HAP-1 (cell line): ENCODE results near the gene CELF2.

ENCODE experiments used
- DNase-seq, 2 experiments: peaks; one replicate each; pipeline ENCODE4 v3.0.0-alpha.2; 2016 to 2020; ENCODE audit warnings: low spot score in 2 of 2
- H3K27me3 ChIP-seq: fragments of 250-450 bp; sonication (Bioruptor Pico); 2 replicates; pipeline ENCODE4 v1.5.1; 2020; ENCODE audit warnings: low read depth, mild to moderate bottlenecking, moderate library complexity
- H3K36me3 ChIP-seq: fragments of 250-450 bp; sonication (Bioruptor Pico); replicated peaks from 2 replicates; pipeline ENCODE4 v1.5.1; 2020; ENCODE audit warnings: mild to moderate bottlenecking
- H3K4me1 ChIP-seq: fragments of 250-450 bp; sonication (Bioruptor Pico); 2 replicates; pipeline ENCODE4 v1.5.1; 2020; ENCODE audit warnings: mild to moderate bottlenecking
- H3K4me3 ChIP-seq: fragments of 250-450 bp; sonication (Bioruptor Pico); 2 replicates; pipeline ENCODE4 v1.5.1; 2020; ENCODE audit warnings: mild to moderate bottlenecking, moderate library complexity
- H3K9me3 ChIP-seq: fragments of 250-450 bp; sonication (Bioruptor Pico); 2 replicates; pipeline ENCODE4 v1.5.1; 2020; ENCODE audit warnings: mild to moderate bottlenecking, moderate library complexity
- in situ Hi-C: fragments of 300-500 bp; cut with MboI; formaldehyde crosslinking; loops from 3 replicates; pipeline ENCODE4 v1.14.3; 2020; ENCODE audit warnings: low sequenced_read_pairs, inconsistent platforms, mixed read lengths

Gene CELF2

DNA sequence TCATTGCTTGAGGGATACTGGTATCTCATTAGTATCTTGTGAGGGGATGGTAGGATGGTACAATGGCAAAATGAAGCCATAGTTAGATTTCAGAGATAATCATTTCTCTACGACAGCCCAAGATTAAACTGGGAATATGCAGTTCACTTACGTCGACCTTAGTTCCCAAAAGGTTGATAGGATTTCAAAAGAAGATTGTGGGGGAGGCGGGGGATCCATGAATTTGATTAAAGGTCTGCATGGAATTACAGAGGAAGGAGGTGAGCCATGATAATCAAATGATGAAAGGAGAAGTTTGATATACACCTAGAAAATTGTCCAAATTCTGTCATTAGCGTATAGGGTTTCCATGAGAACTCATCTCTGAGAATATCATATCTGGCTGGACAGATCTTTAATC is 206.6 kb downstream of the CELF2 start:
- DNase-seq: no peak
- no peaks in the 10 kb centered on the region for H3K9me3 ChIP-seq
- no peaks in the 10 kb centered on the region for H3K36me3 ChIP-seq
- in situ Hi-C loops: no loop called here
- no peak overlapping the region for H3K4me3 ChIP-seq
- no peaks in the 10 kb centered on the region for H3K27me3 ChIP-seq
- peaks cover 4% of the 10 kb centered on the region for H3K4me1 ChIP-seq

DNA sequence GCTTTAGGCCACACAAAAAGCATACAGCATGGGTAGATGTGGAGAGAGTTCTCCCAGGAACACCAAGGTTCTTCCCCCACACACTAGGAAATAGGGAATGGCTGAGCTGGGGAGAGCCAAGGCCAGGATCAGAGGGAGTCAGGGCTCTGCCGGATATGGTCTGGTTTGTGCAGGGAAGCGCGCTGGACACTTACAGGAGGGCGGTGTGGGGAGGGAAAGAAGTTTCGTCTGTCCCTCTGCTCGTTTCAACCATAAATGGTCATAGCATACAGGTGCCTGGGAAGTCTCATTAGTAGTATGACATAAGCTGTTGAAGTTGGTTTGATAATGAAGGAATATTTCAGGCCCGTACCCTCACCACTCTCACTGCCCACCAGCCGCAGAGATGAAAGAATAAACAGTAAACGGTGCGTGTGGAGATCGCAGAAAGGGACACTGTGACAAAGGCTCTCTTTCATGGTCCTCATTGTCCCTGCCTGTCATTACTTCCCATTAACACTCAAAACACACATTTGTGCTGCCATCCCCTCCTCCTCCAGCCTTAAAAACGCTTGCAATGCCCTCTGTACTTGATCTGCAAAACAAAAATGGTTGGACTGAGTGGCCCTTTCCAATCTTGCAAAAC is 207.2 kb downstream of the CELF2 start:
- peaks cover 4% of the 10 kb centered on the region for H3K4me1 ChIP-seq
- H3K27me3 ChIP-seq: no peaks in the 10 kb centered on the region
- H3K4me3 ChIP-seq: no peak overlapping the region
- no peaks in the 10 kb centered on the region for H3K36me3 ChIP-seq
- in situ Hi-C loops: no loop called here
- H3K9me3 ChIP-seq: no peaks in the 10 kb centered on the region
- DNase-seq: no peak

DNA sequence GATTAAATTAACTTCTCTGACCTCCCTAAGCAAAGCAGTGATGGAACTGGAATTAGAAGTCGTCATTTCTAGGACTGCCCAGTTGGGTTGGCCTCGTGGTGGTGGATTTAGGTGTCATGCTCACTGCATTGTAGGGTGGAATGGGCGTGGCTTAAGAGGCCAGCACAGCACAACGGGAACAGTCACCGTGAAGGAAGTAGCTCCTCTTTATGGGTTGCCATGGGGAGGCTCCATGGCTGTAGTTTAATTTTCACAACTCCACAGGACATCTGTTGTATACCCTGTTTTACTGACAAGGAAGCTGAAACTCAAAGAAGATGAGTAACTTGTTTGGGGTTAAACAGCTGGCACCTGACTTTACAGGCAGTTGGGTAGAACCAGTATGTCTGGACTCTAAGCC is 208.3 kb downstream of the CELF2 start:
- in situ Hi-C loops: no loop called here

DNA sequence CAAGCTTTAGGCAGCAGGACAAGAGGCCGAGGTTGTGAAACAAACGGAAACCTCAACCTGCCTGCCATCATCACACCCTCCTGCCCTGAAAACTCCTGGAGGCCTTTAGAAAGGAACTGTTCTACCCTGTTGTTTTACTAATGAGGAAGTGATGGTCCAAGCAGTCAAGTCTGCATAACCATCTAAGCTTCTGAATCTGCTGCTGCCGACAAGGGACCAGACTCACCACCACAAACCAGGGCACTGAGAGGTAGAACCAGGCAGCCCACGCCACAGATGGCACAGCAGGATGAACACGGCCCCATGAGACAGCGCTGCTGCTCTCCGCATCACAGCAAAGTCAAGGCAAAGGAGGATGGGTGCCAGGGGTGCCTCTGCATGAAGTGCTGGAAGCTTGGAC is 209.4 kb downstream of the CELF2 start:
- no peak overlapping the region for H3K4me3 ChIP-seq
- in situ Hi-C loops: no loop called here
- H3K9me3 ChIP-seq: no peaks in the 10 kb centered on the region
- H3K4me1 ChIP-seq: peaks cover 4% of the 10 kb centered on the region
- H3K36me3 ChIP-seq: no peaks in the 10 kb centered on the region
- H3K27me3 ChIP-seq: no peaks in the 10 kb centered on the region
- no peak for DNase-seq

More for the DNA sequence above, 208.3 kb downstream of the CELF2 start:
- no peaks in the 10 kb centered on the region for H3K9me3 ChIP-seq
- no peak for DNase-seq
- H3K4me3 ChIP-seq: no peak overlapping the region
- no peaks in the 10 kb centered on the region for H3K27me3 ChIP-seq
- no peaks in the 10 kb centered on the region for H3K36me3 ChIP-seq
- H3K4me1 ChIP-seq: peaks cover 4% of the 10 kb centered on the region

DNA sequence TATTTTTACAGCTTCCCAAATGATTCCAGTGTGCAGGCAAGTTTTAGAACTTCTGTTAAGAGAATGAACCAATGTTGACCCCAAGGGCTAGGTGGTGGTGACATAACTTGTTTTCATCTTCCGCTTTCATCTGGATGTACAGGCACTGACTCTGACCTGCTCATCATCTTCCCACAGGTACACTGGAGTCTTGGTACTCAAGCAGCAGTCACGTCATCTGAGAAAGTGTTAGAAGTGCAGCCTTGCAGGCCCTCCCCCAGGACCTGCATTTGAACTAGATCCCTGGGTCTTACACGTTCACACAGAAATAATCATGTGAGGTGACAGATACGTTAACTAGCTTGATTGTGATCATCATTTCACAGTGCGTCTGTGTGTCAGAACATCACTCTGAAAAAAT is 212.2 kb downstream of the CELF2 start:
- Histone ChIP-seq H3K9me3 (no peaks in the 10 kb centered on the region), H3K4me1 (peaks cover 7% of the 10 kb centered on the region), H3K36me3 (no peaks in the 10 kb centered on the region), H3K27me3 (no peaks in the 10 kb centered on the region), H3K4me3 (no peak overlapping the region)
- in situ Hi-C loops: no loop called here
- no peak for DNase-seq

DNA sequence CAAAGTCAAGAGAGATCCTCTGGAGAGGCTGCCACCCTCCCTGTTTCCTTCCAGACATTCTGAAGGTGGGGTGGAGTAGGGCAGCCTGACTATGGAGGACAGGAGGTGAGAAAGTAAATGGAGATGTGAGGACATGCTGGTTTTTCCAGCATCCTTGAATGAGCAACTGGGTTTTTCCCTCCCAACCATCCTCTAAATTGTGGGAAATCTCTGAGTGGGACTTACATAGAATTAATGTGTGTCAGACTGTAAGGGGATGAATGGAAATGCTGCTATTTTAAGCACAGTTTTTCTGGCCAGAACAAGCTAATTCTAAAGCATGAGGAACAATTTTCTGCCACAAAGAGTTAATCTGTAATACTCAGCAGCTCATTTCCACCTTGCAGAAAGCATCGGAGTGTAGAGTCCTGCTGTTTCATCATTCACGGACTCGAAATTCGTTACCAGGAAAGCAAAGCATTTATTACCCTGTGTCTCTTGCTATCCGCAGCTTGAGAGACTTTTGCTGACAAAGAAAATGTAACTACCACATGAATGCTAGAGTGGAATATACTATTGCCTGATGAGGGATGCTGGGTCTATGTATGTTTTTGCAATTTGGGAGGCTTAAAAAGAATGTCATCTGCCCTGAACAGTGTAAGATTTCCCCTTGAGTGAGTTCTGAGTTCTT is 213.0 kb downstream of the CELF2 start:
- no peak overlapping the region for H3K4me3 ChIP-seq
- peaks cover 15% of the 10 kb centered on the region for H3K4me1 ChIP-seq
- H3K9me3 ChIP-seq: no peaks in the 10 kb centered on the region
- H3K36me3 ChIP-seq: no peaks in the 10 kb centered on the region
- H3K27me3 ChIP-seq: no peaks in the 10 kb centered on the region
- no peak for DNase-seq
- in situ Hi-C loops: no loop called here

DNA sequence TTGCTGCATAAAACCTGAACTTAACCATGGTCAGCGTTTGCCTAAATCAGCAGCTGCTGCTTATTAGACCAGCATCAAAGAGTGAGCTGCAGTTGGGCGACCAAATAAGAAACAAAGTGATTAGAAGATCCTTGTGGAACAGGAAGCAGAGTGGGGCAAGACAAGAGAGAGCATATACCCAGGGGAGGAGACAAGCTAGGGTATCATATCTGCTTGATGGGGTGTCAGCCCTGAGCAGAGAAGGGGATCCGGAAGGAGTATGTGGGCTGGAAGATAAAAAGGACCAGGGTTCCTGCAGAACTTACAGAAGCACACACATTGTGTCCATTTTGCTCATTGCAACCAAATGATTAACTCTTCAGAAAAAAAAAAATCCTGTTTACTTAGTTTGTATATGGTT is 213.6 kb downstream of the CELF2 start:
- Histone ChIP-seq H3K4me1 (peaks cover 21% of the 10 kb centered on the region), H3K4me3 (no peak overlapping the region), H3K27me3 (no peaks in the 10 kb centered on the region), H3K9me3 (no peaks in the 10 kb centered on the region), H3K36me3 (no peaks in the 10 kb centered on the region)
- in situ Hi-C loops: no loop called here
- DNase-seq: no peak

DNA sequence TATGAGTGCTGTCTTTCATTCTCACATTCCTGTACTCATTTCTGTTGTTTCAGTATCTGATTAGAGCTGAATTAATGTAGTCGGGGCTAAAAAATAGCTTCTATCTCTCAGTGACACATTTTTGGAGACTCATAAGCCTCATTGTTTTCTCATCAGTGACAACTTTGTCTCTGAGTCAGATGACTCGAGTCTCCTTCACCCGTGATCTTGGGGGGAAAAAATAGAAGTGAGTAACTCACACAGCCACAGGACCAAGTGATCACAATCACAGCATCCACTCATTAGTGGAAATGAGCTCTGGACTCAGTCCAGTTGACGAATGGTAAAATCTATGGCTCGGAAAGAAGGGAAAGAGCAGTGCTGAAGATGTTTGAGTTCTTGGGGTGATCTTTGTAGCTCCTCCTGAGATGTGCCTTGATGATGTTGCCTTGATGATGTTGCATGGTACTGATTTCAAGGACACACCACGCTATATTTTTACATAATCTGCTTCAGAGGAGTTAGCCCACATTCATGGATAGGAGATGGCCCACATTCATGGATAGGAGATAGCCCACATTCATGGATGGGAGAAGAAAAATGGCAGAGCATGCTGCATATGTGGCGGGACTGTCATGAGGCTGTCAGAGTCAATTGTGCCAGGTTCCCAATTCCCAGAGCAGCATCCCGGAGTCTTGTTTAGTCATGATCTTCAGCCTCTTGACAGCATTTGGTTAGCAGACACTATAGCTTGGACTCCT is 214.7 kb downstream of the CELF2 start:
- no peak overlapping the region for H3K4me3 ChIP-seq
- no peaks in the 10 kb centered on the region for H3K9me3 ChIP-seq
- no peaks in the 10 kb centered on the region for H3K27me3 ChIP-seq
- no peak for DNase-seq
- no peaks in the 10 kb centered on the region for H3K36me3 ChIP-seq
- in situ Hi-C loops: no loop called here
- H3K4me1 ChIP-seq: peaks cover 23% of the 10 kb centered on the region

DNA sequence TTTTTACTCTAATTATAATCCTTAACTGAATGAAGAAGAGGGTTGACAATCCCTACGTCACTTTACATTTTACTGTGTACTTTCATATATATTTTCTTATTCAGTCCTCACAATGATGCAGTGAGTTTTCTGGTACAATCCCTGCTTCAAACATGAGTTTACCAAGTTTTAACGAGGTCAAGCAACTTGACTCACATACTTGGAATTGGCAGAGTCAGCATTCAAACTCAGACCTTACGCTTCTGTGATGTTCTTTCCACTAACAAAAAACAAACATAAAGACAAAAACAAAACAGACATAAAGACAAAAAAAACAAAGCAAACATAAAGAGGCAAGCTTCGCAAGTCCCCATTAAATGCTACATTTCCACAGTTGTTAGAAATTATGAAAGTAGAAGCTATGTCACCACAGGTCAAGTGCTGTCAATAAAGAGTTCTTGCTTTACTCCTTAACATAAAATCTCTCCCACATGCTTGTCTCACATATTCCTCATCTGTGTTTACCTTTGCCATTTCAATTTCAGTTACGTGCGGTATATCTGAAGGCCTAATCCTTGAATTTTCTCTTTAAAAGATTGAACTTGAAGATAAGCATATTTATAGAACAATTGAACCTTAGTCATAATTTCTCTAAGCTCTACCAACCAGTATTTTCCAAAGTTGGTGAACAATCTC is 217.3 kb downstream of the CELF2 start:
- no peaks in the 10 kb centered on the region for H3K36me3 ChIP-seq
- peaks cover 19% of the 10 kb centered on the region for H3K4me1 ChIP-seq
- in situ Hi-C loops: no loop called here
- no peaks in the 10 kb centered on the region for H3K9me3 ChIP-seq
- H3K27me3 ChIP-seq: no peaks in the 10 kb centered on the region
- H3K4me3 ChIP-seq: no peak overlapping the region
- peak in 1 of 2 experiments; percentile 60 for DNase-seq

DNA sequence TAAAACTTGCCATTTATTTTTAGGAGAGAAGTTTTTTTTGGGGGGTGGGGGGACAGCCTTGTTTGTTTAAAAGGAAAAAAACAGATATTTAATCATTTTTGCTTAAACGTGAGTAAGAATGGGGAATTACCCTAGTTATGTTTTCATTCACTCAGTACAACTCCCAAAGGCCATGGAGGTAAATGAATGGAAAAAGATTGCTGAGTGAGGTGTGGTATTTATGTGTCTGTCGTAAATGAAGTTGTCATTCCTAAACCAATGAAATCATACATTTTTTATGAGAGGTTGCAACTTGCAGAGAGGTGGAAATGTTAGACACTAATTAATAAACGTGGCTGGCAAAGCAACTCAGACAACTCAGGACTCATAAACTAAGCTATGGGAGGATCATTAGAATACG is 218.1 kb downstream of the CELF2 start:
- no peak overlapping the region for H3K4me3 ChIP-seq
- no peaks in the 10 kb centered on the region for H3K9me3 ChIP-seq
- no peaks in the 10 kb centered on the region for H3K27me3 ChIP-seq
- in situ Hi-C loops: no loop called here
- no peak for DNase-seq
- no peaks in the 10 kb centered on the region for H3K36me3 ChIP-seq
- peaks cover 19% of the 10 kb centered on the region for H3K4me1 ChIP-seq

DNA sequence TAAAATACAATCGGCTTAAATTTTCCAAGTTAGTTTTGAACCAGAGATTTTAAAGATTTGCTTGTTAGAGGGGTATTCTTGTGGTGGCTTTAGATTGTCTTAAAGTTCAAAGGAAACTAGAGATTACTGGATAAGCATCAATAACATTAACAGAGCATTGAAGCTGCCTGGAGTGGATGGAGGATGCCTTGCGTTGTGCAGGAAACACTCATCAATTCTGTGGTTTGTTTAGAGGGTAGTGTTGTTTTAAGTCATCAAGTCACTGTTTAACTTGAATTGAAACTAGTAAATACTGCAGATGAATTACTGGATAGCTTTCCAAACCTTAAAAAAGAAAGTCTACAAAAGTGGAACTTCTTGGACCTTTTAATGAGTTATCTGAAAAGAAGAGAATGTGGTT is 218.6 kb downstream of the CELF2 start:
- Histone ChIP-seq H3K27me3 (no peaks in the 10 kb centered on the region), H3K4me3 (no peak overlapping the region), H3K4me1 (peaks cover 19% of the 10 kb centered on the region), H3K9me3 (no peaks in the 10 kb centered on the region), H3K36me3 (no peaks in the 10 kb centered on the region)
- DNase-seq: no peak
- in situ Hi-C loops: no loop called here

DNA sequence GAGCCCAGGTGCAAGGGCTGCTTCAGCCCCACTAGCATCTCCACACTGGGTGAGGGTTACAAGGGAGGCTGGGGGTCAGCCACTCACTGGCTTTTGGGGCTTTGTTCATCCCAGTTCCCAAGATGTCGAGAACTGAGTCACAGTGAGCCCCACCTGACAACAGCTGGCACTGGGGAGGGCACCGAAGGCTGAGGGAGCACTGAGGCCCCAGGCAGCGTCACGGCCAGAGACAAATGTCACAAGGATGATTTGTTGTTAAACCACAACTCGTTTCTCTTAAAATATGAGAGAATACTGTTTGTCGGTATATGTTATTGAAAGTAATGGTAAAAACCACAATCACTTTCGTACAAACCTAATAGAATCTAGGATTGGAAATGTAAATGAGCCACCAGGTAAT is 219.9 kb downstream of the CELF2 start:
- Histone ChIP-seq H3K9me3 (no peaks in the 10 kb centered on the region), H3K4me1 (peaks cover 19% of the 10 kb centered on the region), H3K36me3 (no peaks in the 10 kb centered on the region), H3K27me3 (no peaks in the 10 kb centered on the region), H3K4me3 (no peak overlapping the region)
- in situ Hi-C loops: no loop called here
- DNase-seq: no peak

DNA sequence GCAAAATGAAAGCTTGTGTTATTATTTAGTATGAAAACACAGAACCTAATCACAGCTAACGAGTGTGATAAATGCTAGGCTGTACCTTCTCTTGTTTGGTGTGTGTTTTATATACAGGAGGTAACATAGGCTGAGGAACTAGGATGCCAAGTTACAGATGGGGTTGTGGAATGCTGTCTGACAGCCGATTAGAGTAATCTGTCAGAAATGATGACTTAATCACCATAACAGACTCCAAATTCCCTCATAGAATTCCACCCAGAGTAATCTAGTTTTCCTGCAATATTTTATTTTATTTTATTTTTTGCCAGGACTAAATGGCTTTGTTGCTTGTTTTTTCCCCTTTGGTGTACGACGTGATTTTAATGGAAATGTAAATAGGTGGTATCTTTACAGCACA is 221.2 kb downstream of the CELF2 start:
- no peak overlapping the region for H3K4me3 ChIP-seq
- no peaks in the 10 kb centered on the region for H3K27me3 ChIP-seq
- H3K9me3 ChIP-seq: no peaks in the 10 kb centered on the region
- in situ Hi-C loops: no loop called here
- DNase-seq: no peak
- H3K36me3 ChIP-seq: no peaks in the 10 kb centered on the region
- peaks cover 19% of the 10 kb centered on the region for H3K4me1 ChIP-seq

DNA sequence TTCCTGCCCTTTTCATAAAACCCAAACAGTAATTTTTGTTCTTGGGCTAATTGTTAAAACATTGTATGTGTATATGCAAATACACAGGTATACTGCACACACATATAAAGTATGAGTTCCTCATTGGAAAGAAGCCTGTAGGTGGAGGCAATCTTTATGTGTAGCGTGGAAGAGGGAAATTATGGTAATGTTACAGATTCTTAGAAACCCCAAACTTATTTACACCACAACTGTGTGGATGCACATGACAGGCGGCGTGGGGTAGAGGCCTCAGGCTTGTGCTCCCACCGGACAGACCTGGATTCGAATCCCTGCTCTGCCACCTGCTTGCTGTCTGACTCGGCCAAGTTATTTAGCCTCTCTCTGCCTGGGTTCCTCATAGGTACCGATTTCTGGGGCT is 223.0 kb downstream of the CELF2 start:
- H3K4me3 ChIP-seq: no peak overlapping the region
- H3K4me1 ChIP-seq: peaks cover 9% of the 10 kb centered on the region
- in situ Hi-C loops: no loop called here
- no peaks in the 10 kb centered on the region for H3K9me3 ChIP-seq
- no peaks in the 10 kb centered on the region for H3K27me3 ChIP-seq
- H3K36me3 ChIP-seq: no peaks in the 10 kb centered on the region
- no peak for DNase-seq
